ENCODE measurements around the gene ANKRD40.

DNA sequence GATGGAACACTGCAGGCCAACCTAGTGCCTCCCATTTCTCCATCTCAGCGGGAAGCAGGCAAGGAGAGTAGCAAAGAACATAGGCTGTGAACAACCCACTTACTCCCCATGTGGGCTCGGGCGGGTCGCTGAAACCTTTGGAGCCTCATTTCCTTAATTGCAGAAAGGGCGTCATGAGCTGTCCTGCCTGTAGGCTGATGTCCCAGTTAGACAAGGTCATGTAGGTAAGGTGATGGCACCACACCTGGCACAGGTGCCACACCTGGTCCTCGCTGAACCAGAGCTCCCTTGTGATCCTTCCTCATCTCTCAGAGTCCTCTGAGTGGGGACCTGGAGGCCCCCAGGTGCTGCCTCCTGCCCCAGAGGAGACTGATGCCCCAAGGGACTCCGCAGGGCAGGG, 50.1 kb downstream of the ANKRD40 start:
- TF ChIP-seq CTCF (IDR thresholded peaks at IDR 0.05; ENCODE audit: insufficient read depth, low read length, poor library complexity, severe bottlenecking), result no peak
- no peak for TF ChIP-seq EZH2phosphoT487 (conservative IDR thresholded peaks at IDR 0.05; ENCODE audit: low read length)

All from SU-DHL-6 (cell line).